Measurements from ENCODE around the gene ILK. TPM values are rescaled to one million over a fixed set of nuclear protein-coding genes. Genes with fewer than 3 reads are reported as not detected.

The ILK gene
- total RNA-seq, 4 donors from 2014 or later: 159 to 211 (median 169) TPM

GRCh38 chr11:6626971-6627761 lies 23.6 kb downstream of the ILK start:
- H3K4me3 ChIP-seq: no peak overlapping the region
- intact Hi-C loops (cut with DNase I; ENCODE audit: low total_unique reads): no loop called here
- no peaks in the 10 kb centered on the region for H3K4me1 ChIP-seq
- H3K27me3 ChIP-seq: no peaks in the 10 kb centered on the region
- H3K9me3 ChIP-seq: no peaks in the 10 kb centered on the region
- no peak overlapping the region for H3K27ac ChIP-seq
- no peak for TF ChIP-seq EP300 (IDR thresholded peaks at IDR 0.05; ENCODE audit: low read depth)
- TF ChIP-seq CTCF (IDR thresholded peaks at IDR 0.05): no peak
- in situ Hi-C loops (cut with MboI; ENCODE audit: low pct_ligation_motif_present in 1 of 4, low pct_unique_long_range_greater_than_20kb in 1 of 4, low sequenced_read_pairs in 3 of 4): no loop called here
- H3K36me3 ChIP-seq: no peaks in the 10 kb centered on the region
- DNase-seq: no peak
- 53 to 78% methylated on average over 3 to 19 of the region's 19 CpGs for WGBS, 2 donors (ENCODE audit: low coverage in 1 of 2)

- H3K36me3 ChIP-seq: no peaks in the 10 kb centered on the region
- no peak overlapping the region for H3K27ac ChIP-seq
- H3K4me1 ChIP-seq: no peaks in the 10 kb centered on the region
- no peak overlapping the region for H3K4me3 ChIP-seq
- H3K9me3 ChIP-seq: no peaks in the 10 kb centered on the region
- in situ Hi-C loops (cut with MboI; ENCODE audit: low pct_ligation_motif_present in 1 of 4, low pct_unique_long_range_greater_than_20kb in 1 of 4, low sequenced_read_pairs in 3 of 4) (no loop called here), intact Hi-C loops (cut with DNase I; ENCODE audit: low total_unique reads) (no loop called here)
- TF ChIP-seq POLR2A (IDR thresholded peaks at IDR 0.05) (no peak), CTCF (IDR thresholded peaks at IDR 0.05) (no peak), EP300 (IDR thresholded peaks at IDR 0.05; ENCODE audit: low read depth) (no peak), POLR2AphosphoS5 (IDR thresholded peaks at IDR 0.05) (no peak)
- no peak for DNase-seq
- H3K27me3 ChIP-seq: no peaks in the 10 kb centered on the region
- WGBS, 2 donors (ENCODE audit: low coverage in 1 of 2): 41 to 55% methylated on average over 2 of the region's 2 CpGs
Observed at GRCh38 chr11:6627762-6628241, 24.2 kb downstream of the ILK start.

GRCh38 chr11:6628526-6628925 lies 25.0 kb downstream of the ILK start:
- no peak for DNase-seq
- intact Hi-C loops (cut with DNase I; ENCODE audit: low total_unique reads): no loop called here
- Histone ChIP-seq H3K4me1 (no peaks in the 10 kb centered on the region), H3K4me3 (no peak overlapping the region), H3K9me3 (no peaks in the 10 kb centered on the region), H3K27me3 (no peaks in the 10 kb centered on the region), H3K36me3 (no peaks in the 10 kb centered on the region), H3K27ac (no peak overlapping the region)
- TF ChIP-seq EP300 (IDR thresholded peaks at IDR 0.05; ENCODE audit: low read depth) (no peak), POLR2A (IDR thresholded peaks at IDR 0.05) (no peak), CTCF (IDR thresholded peaks at IDR 0.05) (no peak), POLR2AphosphoS5 (IDR thresholded peaks at IDR 0.05) (no peak)
- WGBS, 2 donors (ENCODE audit: low coverage in 1 of 2): 97% methylated on average over 4 of the region's 4 CpGs; no CpG with 5 or more reads in 1 of the 2 donors
- in situ Hi-C loops (cut with MboI; ENCODE audit: low pct_ligation_motif_present in 1 of 4, low pct_unique_long_range_greater_than_20kb in 1 of 4, low sequenced_read_pairs in 3 of 4): no loop called here

GRCh38 chr11:6629573-6629891 lies 26.0 kb downstream of the ILK start:
- Histone ChIP-seq H3K9me3 (no peaks in the 10 kb centered on the region), H3K4me3 (no peak overlapping the region), H3K36me3 (no peaks in the 10 kb centered on the region), H3K4me1 (peaks cover 0 to under 1% (median 0%) of the 10 kb centered on the region in 4 donors), H3K27ac (no peak overlapping the region), H3K27me3 (no peaks in the 10 kb centered on the region)
- TF ChIP-seq POLR2A (IDR thresholded peaks at IDR 0.05) (no peak), EP300 (IDR thresholded peaks at IDR 0.05; ENCODE audit: low read depth) (no peak)
- in situ Hi-C loops (cut with MboI; ENCODE audit: low pct_ligation_motif_present in 1 of 4, low pct_unique_long_range_greater_than_20kb in 1 of 4, low sequenced_read_pairs in 3 of 4): no loop called here
- intact Hi-C loops (cut with DNase I; ENCODE audit: low total_unique reads): no loop called here
- no peak for DNase-seq
- WGBS, 2 donors (ENCODE audit: low coverage in 1 of 2): 97% methylated on average over 24 of the region's 24 CpGs; no CpG with 5 or more reads in 1 of the 2 donors
